NCI-H82 treated with DMSO at 0.1 percent for 48 hours (cell line): ENCODE measurements around the gene DEPP1.

Source experiments
- DNase-seq: peaks from one replicate; lab custom pipeline; 2025; ENCODE audit not compliant: unreplicated experiment; lab: John Stamatoyannopoulos, UW

Gene DEPP1

GRCh38 chr10:44968091-44968490, 10.5 kb downstream of the DEPP1 start:
- no peak for DNase-seq

DNA sequence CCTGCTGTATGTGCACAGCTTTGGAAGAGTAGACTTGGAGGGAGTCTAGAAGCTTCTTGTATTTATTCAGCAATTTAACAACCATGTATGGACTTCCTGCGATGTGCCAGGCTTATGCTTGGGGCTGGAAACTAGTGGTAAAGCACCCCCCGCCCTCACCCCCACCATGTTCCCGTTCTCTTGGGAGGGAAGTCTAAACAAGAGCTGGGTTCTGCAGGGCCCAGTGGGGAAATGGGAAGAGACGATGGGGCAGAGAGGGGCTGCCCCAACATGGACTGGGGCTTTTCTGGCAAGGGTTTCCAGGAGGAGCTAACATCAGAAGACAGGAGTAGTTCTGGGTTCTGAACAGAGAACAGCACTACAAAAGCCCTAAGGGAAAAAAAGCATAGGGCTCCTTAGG, 11.0 kb downstream of the DEPP1 start:
- no peak for DNase-seq

- no peak for DNase-seq
Measured at GRCh38 chr10:44966816-44967509, 11.6 kb downstream of the DEPP1 start.

DNA sequence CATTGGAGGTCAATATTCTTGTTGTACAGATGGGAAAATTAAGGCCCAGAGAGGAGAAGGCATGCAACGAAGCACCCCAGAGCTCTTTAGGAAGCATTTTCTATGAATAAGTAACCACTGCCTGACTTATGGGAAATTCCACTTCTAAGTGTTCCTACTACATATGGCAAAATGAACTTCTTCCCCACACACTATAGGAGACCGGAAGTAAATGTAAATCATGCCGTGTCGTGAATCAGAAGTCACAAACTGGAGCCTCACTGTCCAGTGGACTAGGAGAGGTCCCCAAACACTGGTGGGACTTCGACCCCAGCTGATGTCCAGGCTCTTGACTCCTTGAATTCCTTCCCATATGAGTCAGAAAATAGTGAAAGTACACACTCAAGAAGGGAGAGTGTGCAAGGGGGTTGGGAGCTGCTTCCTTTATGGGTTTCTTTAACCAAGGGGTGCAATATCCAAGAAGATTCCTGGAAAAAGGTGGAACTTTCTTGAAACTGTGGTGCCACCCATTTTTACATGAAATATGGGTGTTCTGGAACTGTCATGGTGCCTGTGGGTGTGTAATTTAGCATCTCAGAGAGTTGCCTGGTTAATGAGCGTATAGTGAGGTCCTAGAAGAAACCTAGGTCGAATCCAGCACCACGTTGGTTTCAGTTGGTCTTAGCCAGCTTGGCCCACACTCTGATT, 12.3 kb downstream of the DEPP1 start:
- no peak for DNase-seq

DNA sequence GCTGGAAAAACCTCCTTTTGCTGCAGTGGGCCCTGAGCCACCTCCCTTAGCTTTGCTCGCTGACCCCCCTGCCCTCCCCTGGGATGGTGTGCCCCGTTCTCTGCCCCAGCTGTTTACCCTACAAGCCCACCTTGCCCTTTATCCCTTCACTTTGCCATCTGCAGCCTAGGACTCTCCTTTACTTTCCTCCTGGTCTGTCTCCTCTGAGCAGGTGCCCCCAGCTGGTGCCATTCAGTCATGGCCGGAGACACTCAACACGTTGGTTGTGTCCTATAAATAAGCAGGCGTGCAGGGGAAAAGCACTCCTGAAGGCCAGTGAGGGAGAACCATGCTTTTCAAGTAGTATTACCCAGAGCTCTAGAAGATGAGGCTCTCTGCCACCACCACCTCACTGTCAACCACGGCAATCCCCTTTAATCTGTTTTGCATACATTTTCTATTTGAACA, 12.9 kb downstream of the DEPP1 start:
- DNase-seq, result no peak

DNA sequence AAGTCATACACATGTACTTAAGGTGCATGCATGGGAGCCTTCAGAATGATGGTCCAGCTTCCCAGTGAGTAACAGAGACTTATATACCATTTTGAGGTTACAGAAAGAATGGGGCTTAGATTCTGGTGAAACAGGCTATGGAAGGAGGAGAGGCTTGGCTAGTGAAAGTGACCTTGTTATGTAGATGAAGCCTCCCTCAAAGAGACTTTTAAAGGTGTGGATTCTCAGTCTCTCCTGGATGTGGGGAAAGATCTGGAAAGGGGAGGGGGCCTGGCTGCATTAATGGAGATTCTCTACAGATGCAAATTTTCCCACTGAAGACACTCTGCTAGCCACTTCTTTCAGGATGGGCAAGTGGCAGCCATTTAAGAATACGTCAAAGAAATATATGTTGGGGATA, 13.5 kb downstream of the DEPP1 start:
- no peak for DNase-seq

DNA sequence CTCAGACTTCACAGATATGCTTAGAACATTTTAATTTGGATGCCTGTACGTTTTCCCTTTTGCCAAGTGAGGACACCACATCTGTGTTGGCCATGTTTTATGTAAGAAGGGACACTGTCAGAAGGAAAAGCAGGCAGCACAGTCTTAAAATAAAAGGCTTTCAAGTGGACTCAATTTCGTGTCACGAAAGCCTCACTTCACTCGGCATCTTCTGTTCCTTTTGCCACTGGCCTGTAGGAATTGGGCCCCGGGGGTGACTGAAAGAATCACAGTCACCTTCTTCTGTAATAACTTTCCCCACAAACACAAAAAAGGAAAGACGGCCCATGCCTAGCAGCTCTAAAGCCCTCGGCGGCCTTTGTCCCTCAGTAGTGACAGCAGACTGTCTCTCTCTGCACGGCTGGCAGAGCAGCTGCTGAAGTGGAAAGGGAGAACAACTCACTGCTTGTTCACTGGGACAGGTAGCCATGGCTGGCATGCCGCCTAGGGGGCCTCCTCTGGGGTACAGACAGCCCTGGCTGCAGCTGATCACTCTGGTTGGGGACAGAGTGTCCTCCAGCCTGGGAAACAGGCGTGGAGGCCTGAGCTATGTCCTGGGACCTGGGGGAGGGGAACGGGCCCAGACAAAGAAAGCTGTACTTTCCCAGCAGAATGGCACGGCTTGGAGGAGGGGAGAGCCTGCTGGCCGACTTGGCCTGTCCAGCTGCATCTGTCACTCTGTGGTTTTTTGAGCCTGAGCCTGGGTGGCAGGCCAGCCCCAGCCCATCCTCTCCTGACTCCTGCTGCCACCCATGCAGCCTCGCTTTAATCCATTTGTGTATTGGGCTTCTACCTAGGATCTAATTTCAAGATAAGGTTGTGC, 14.6 kb downstream of the DEPP1 start:
- no peak for DNase-seq

DNA sequence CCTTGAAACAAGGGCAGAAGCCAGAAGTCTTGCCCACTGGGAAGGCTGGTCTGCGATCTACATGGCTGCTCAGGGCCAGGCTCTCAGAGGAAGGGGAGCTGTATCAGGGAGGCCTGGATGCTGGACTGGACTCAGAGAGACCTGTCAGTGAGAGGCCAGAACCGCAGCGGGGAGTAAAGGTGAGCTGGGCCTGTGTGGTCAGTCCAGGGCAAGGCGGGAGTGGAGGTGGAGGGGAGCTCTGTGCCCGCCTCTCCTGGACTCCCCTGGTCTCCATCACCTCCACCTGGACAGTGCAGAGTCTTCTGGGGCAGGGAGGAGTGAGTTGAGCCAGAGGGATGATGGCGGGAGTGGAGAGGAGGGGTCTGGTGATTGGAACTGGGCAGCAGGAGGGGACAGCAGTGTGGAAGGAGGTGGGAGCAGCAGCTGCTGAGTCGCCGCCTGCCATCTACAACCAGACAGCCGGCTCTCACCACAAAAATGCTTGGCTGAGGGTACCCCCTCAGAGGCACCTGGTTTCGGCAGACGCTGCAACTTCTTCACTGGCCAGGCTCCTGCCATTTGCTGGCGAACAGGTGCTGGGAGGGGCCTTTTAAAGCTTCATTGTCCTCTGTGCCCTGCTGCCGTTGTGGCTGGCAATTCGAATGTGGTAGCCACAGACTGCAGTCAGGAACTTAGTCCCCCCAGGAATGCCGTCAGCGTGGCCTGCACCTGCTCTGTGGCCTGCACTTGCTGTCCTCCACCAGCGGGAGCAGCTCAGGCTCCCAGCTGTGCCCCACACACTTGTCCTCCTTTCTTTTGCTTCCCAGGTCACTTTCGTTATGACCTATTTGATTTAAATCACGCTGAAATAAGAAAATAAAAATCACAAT, 15.5 kb downstream of the DEPP1 start:
- no peak for DNase-seq

DNA sequence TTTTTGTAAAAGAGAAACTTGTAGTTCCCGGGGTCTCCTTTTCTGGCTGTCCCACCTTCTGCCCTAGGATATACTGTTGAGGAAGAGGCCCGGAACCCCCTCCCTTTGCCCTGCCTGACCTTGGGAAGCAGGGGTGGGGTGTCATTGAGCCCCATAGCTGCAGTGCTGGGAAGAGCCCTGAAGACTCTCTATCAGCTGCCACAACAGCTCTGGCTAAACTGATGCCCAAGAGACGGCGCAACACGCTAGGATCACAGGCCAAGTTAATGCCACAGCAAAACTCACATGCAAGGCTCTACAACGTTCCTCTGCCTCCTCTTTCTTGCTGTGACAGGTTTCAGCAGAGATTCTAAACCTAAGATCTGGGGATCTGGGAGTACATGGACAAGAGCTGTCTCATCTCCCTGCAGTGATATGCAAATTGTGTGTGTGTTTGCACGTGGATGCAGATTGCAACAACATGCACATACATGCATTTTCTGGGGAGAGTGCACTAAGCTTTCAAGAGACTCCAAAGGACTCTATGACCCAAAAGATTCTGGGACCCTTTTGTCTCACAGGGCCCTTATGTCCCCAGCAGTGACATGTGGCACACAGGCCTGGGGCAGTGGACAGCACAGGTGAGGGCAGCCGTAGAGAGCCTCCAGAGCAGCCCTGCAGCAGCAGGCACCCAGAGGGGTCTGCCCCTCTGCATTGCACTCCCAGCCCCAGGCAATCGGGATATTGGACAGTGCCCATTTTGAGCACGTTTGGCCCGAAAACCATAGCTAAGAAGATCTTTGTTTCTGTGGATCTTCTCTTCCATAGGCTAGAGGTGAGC, 16.5 kb downstream of the DEPP1 start:
- DNase-seq, result no peak

GRCh38 chr10:44961230-44961571, 17.4 kb downstream of the DEPP1 start:
- no peak for DNase-seq

- DNase-seq, result no peak
Measured at GRCh38 chr10:44960482-44961229, 18.0 kb downstream of the DEPP1 start.

- no peak for DNase-seq
Measured at GRCh38 chr10:44960088-44960460, 18.5 kb downstream of the DEPP1 start.

GRCh38 chr10:44959247-44960087, 19.1 kb downstream of the DEPP1 start, which contains the start of gene RASSF4:
Gene RASSF4 (plus strand): TSS chr10:44959802. CDS start chr10:44970203, 10,401 bp downstream.
- DNase-seq, result peak; percentile 40

- no peak for DNase-seq
Measured at GRCh38 chr10:44958898-44959246, 19.7 kb downstream of the DEPP1 start.

DNA sequence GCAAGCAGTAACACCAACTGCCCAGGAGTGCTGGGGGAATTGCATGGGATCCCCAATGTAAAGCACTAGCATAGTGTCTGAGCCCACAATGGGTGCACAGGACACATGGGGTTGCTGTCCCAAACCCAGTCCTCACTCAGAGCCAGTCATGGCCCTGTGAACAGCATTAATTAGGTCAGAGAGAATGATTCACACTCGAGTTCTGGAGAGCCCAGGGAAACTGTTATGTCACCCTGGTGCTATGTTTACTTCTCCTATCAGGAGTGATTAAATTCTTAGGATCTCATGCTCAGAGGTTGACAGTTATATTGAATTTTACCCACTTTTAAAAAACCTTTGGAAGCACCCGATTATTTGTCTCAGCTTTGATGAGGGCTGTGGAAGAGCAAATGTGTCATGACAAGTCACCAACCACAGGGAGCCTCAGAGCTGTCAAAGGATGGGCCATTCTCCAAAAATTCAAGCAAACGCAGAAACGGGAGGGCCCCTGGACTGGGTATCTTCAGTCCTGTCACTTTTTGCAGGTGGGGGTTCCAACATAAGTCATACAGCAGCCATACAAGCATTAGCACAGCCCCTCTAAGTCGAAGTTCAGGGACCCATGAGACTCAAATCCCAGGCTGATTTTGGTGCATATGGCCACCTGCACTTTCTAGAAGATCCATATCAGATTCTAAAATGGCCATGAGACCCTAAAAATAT, 20.3 kb downstream of the DEPP1 start:
- no peak for DNase-seq

DNA sequence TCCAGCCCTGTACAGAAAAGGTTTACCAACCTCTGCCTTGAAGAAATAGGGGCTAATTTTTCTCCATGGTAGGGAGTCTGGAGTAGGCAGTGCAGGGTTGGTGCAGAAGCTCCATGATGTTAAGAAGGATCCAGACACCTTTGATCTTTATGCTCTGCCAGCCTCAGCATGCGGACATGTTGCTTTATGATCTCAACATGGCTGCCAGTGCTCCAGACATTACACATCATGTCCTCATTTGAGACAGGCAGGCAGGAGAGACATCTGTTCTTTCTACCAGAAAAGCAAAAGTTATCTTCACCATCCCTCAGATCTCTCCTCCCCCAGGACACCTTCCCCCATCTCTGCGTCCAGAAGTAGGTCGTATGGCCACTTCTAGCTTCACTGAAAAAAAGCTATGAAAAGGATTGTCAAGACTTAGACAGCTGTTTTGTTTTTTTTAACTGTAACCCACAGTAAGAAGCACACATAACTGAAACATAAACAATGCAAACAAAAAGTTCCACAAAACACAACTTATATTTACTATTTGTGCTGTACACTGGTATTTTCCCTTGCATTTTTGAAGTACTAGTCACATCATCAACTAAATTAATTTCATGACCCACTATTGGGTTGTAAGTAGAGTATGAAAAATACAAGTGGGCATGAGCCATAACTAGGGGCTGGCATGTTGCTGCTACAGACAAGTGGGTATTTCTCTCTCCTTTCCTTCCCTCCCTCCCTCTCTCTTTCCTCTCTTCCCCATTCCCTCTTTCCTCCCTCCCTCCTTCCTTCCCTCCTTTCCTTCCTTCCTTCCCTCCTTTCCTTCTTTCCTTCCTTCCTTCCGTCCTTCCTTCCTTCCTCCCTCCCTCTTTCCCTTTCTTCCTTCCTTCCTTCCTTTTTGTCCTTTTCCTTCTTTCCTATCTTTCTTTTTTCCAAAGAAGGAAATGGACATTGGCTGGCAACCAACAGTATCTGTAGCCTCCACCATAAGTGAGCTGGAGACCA, 21.6 kb downstream of the DEPP1 start:
- no peak for DNase-seq

DNA sequence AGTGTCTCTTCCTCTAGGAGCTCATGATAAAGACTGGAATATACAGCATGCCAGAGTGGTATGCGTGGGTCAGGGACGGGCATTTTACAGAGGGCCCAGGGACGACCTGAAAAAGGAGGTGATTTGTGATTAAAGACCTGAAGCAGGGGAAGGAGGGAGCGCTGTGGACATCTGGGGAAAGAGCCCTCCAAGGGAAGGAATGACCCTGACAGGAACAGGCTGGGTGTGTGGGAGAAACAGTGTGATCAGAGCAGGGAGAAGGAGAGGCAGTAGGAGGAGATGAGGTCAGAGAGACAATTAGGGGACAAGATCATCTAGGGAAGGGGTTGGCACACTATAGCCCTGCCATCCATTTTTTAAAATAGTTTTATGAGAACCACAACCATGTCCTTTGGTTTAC, 22.4 kb downstream of the DEPP1 start:
- DNase-seq, result no peak
